Activated CD4-positive, alpha-beta T cell treated with anti-CD3 and anti-CD28 coated beads, Interleukin-2, amount 50 U/mL, for 48 hours (primary cell): ENCODE data around the gene TTLL11.

Source experiments
- DNase-seq, 2 experiments: peaks; one replicate each; pipeline ENCODE4 v3.0.0-alpha.2; 2020

Gene TTLL11

DNA sequence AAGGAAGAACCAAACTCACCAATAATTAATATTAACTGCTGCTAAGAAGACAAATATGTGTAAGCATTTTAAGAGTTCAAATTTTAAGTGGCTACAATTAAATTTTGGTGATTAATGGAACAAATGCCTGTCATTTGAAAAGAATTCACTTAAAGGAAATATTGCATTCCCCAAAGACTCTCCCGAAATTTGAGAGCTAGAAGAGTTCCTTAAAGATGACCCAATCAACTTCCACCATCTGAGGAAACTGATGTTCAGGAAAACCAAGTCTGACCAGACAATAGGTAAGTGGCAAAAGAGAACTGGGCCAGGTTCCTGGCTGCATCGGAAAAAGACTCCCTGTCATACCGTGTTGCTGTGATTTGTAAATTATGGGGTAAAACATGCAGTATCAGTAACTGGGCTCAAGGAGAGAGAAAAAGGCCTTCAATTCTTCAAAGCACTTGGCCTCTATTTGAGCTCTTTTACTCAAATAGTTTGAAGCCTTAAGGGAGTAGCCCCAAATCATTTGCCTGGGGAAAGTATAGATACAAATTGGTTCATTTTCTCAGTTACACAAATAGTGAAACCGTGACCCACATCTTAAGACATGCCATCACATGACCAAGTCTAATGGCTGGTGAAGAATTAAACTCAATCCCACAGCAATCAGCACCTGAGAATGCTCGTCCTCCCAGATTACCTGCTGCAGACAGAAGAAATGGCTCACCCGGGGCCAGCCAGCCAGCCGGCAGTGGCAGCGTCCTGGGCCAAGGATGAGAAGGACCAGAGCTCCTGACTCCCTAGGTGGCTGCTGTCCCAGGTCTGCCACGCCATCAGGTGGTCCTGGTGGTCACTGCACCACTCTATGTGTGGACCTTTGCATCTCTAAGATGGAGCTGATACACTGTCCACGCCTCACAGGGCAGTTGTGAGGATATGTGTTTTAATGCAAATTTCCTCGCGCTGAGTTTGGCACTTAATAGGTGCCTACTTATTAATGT is 162.9 kb downstream of the TTLL11 start:
- no peak for DNase-seq

DNA sequence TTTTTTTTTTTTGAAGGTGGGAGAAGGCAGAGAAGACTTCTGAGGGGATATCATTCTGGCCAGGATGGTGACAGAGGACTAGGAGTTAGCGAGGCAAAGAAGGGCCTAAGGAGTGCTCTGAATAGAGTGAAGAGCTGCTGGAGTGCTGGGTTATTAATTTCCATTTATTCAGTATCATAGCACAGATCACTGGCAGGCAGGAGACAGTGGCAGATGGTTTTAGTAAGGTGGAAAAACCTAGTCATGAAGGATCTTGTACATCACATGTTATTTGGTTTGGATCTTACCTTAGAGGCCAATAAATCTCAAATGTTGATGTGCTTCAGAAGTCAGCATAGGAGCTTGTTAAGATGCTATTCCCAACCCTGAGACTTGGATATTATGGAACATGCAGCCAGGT is 165.5 kb downstream of the TTLL11 start:
- DNase-seq: no peak

DNA sequence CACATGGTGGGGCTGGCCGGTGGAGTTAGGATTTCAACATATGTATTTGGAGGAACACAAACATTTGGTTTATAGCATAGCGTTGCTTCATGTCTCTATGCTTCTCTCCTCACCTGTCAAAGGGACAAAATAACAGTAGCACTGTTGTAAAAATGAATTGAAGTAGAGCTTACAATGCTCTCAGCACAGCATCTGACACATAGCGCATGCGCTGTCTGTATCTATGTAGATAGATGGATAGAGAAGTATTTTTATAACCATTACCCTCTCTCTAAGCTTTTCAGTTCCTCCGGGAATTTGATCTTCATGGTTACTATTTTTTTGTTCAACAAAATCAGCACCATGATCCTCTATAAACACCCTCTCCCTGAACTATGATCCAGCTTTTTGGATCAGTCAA is 166.0 kb downstream of the TTLL11 start:
- no peak for DNase-seq

DNA sequence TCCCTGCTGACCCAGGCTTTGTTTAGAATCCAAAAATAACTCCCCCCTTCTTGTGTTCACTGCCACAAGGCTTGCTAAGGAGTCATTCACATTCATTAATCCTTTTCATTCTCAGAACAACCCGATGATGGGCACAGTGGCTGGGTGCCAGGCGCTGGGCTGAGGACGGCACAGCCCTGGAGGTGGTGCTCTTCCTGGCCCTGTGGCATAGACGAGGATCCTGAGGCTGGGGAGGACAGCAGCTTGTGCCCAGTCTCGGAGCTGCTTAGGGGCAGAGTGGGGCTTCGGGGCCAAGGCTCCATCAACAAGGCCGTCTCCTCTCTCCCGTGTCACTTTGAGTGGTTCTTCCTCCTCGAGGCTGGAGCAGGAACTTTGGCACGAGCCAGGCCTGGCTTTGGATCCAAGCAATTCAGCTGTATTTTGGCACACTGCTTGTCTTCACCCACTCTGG is 166.7 kb downstream of the TTLL11 start:
- DNase-seq: no peak

DNA sequence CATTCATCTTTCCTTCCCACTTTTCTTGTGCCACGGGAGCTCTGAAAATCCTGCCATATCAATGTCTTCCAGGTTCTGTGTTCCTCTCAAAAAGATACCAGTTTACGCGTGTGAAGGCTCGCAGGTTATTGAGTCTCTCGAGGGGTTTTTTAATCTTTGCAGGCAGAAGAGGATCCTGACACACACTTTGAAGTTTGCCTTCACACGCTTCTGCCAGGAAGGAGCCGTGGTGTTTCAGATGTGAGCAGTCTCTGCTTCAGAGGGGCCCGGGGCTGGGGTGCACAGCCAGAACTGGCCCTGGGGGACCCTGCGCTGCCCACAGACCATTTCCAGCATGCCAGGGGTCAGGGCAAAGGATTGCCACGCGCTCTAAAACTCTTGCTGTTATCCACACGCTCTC is 167.2 kb downstream of the TTLL11 start:
- DNase-seq: no peak

DNA sequence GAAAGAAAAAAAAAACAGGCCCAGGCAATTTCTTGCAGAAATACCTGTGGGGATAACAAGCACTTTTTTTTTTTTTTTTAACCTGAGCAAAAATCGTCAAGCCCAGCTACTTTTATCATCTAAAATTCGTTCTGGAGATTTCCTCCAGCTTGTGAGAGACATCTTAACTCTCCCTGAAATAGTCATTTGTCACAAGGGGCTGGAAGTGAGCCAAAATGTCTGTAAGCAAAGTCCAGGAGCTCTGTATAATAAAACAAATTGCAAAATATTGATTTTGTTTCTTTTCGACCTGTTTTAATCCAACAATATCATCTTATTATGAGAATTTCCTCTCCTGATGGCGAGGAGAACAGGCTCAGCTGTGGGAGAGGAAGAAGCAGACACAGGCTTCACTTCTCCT is 168.4 kb downstream of the TTLL11 start:
- DNase-seq: no peak

DNA sequence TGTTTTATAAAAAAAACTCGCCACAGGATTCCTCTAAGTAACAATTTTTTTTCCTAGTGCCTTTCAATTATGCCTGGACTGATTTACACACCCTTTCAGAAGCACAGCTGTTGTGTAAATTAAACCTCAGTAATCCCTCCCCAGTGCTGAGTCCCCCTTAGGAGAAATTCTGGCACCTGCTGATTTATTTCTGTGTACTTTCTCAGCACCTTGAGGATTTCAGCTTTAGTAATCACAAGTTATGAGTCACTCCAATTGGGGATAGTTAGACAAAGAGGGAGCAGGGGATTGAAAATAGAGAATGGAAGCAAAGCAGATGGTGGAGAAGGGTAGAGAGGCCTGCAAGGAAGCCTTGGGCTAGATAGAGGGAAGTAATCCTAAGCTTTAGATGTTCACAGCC is 171.7 kb downstream of the TTLL11 start:
- no peak for DNase-seq

DNA sequence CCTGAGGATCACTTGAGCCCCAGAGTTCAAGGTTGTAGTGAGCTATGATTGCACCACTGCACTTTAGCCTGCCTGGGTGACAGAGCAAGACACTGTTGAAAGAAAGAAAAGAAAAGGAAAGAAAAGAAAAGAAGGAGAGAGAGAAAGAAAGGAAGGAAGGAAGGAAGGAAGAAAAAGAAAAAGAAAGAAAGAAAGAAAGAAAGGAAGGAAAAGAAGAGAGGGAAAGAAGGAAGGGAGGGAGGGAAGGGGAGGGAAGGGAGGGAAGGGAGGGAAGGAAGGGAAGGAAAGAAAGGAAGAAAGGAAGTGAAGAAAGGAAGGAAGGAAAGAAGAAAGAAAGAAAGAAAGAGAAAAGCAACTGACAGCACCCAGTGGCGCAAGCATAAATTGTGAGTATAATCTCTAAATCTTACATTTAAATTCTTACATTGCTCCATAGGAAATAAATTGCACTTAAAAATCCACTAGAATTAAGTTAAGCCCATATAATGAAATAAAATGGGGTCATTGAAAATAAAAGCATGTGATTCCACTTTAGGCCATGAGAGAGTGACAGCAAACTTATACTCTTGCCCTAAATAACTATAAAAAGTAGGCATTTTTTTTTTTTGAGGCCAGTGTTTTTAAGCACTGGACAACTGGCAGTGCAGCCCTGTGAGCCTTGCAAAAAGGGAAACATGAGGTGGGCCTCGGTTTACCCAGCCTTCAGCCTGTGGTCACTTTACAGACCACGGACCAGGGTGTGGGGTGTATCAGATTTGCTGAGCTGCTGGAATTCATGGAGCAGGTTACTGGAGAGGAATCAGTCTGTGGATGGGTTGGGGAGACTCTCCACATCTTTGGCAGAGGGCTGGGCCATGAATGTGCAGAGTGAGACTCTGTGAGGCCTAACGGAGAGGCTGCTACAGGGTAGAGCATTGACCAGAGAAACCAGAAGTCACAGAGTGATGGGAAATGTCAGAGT is 175.5 kb downstream of the TTLL11 start:
- DNase-seq: no peak

DNA sequence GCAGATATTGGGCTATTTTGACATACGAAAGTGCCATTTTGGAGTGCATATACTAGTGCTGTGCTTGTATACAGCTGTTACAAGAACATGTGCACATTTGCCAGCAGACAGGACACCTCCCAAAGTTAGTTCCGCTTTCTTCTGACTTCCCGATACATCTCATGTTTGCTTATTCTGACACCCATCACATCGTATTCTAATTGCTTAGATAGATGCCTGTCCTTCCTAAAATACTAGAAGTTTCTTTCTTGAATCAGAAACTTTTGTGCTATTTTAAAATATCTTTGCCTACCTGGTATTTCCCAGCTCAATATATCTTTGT is 177.8 kb downstream of the TTLL11 start:
- DNase-seq: no peak

DNA sequence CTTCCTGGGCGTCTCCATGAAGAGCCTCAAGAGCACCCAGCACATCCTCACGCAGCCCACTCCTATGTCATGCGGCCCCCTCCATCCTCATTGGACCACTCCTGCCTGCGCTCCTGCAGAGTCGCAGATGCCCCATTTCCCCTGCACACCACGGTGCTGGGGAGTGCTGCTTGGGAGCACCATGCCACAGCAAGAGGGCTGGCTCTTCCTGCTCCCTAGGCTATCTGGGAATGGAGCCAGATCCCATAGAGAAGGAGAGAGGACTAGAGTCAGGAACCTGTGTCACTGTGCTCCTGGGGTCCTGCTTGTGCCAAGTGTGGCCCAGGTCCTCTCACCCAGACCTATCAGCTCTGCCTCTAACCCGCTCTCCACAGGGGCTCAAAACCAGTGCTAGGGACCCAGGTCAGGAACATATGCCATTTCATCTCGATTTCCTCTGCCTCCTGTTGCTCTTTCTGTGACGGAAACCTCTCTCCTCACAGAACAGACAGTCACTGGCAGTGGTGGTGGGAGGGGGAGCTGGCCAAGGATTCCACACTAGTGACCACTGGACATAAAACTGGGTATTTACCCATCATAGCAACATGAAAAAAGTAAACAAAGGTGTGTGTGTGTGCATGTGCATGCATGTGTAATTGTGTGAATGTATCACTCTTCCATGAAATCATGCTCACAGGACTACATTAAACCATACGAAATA is 178.4 kb downstream of the TTLL11 start:
- no peak for DNase-seq

DNA sequence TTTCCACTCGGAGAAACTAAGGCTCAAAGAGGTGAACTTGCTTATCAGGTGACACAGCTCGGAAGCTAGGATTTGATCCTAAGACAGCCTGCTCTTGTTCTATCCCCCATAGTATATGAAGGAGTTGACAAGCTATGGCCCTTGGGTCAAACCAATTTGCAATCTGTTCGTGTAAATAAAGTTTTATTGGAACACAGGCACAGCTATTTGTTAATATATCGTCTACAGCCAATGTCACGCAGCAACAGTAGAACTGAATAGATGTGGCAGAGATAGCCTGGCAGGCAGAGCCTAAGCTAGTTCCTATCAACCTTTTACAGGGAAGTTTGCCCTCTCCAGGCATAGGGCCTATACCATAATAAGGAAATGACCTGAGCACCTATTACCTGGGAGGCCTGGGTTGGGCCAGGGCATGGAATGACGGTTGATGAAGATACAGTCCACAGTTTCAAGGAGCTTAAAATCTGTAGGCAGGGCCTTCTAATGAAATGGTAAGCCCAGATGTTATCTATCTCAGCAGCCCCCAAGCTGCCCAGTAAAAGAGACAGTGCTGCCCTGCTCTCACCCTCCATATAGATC is 179.0 kb downstream of the TTLL11 start:
- DNase-seq: no peak

DNA sequence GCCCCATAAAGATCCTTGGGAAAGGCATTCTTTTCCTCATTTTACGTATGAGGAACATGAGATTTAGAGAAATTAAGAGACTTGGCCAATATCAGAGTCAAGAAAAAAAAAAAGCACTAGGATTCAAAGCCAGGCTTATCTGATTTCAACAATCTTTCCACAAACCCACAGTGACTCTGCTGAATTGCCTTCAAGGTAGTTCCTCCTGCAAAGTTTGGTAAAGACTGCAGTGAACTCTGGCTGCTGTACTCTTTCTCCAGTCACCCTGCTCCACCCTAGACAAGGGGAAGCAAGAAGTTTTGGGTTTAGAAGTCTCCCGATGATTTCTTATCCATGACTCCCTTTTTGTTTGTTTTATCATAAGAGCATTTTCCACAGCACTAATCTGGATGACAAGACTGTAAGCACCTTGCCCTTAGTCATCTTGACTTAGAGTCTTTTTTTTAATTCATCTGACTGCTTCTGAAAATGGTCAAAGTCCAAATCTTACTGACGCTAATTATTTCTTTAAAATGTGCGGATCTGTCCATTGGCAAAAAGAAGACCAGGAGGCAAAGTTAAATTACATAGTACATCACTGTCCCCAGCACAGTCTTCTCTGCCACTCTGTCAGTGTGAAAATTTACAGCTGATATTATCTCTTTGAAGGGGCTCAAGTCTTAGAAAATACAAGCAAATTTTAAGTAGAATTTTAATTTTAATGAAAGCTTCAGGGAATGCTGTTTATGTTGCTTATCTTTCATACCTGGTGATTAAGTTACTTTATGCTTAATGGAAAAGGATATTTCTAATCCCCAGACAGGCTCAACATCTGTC is 180.1 kb downstream of the TTLL11 start:
- no peak for DNase-seq

DNA sequence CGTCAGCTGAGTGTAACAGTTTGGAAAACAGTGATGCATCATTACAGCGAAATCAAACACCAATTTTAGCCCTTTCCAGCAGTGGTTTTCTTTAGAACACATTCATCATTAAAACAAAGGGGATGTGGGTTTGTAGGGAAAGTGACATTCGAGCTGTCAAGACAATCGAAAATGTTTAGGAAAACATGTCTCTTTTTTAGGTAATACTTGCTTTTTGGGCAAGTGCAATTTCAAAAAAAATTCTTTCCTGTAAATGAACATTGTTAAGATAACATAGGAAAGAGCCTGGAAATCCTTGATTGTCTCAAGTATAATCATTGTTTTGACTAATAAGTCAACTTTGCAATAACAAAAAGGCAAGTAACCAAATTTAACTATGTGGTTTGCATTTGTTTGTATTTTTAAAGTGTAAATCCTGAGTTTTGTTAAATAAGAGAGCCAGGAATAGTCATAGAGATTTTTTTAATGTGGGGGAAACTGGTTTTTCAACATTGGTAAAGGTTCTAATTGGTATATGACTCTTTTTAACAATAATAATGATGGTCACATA is 182.5 kb downstream of the TTLL11 start:
- no peak for DNase-seq

DNA sequence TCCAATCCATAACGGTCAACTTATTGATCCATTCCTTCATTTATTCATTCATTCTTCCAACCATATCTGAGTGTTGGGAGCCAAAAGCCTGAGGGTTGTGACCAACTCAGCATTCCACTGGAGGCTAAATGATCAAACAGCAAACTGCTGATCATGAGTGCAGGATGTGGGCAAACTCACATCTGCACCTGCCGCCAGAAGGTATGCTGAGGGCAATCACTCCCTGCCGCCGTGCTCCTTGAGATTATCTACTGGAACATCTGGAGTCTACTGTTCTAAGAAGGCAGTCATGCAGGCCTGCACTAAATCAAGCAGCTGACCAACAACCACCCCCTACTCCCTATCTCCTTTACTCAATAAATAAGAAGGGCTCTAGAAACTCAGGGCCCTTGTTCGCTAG is 184.0 kb downstream of the TTLL11 start:
- no peak for DNase-seq

DNA sequence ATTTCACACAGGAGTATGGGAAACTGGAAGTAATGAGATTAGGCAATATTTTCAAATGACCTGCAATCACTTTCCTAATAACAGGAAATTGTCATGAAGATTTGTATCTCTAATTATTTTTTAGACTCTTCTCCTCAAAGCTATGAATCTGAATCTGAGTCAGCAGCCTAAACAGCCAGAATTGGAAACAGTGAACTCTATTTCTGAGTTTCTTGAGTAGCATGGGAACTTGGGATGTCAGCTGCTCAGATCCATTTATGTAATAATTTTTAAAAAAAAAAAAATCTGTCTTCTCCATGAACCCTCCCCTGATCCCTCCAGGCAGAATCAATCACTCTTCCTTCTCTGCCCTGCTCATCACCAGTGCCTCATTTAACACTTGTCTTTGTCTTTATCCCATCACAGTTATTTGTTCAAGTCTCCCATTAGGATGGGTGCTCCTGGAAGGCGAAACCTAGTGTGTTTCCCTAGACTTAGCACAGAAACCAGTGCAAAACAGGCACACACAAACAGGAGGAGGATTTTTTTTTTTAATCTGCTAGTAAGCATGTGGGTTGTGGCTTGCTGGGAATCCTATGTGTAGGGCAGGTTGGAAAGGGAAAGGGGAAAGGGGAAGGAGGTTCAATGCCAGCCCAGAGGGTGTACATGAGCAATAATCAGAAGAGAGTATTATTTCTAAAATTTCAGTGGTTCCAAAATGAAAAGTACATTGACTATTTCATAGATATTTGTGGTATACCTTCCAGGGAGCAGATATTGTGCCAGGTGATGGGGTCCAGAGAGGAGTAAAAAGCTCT is 186.8 kb downstream of the TTLL11 start:
- no peak for DNase-seq

DNA sequence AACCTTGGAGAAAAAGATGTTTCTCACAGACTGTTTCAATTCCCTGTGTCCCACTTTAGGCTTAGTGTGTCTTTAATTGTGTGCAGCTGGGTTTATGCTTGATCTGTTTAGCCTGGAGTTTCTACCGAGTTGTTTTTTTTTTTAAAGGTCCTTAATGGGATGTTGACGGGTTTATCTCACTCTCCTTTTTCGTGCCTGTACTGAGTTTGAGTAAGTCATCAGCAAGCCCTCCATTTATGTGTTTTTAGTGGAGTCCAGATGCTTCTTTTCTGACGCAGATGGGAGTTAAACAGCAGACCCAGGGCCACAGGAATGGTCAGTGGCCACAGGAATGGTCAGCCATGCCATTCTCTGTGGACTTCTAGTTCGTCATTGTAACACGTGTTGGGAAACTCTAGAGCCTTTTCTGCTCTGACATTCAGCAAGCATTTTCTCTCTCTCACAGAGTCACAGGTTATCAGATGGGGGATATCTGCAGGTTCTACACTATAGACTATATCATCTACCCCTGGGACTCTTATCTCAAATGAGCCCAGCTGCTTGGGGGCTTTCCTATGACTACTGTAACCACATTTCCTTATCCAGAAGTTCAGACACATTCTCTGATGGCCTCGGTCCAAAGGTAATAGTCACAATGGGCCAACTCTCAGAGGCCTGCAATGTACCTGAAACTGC is 190.5 kb downstream of the TTLL11 start:
- DNase-seq: no peak

DNA sequence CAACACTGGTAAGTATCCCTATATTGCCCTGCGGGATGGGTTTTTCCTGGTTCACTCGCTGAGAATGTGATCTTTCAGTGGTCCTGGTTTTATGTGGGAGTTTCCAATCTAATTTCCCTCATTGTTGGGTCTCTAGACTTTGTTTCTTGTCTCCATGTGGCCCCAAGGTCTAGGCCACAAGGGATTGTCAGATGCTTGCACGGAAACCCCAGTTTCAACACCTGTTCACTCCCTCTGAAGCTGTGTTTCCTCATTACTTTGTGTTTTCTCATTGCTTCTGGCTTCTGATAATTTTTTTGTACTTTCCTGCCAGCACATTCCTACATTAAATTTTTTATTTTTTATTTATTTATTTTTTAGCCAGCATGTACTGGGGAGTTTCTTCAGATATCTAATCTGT is 191.5 kb downstream of the TTLL11 start:
- no peak for DNase-seq

DNA sequence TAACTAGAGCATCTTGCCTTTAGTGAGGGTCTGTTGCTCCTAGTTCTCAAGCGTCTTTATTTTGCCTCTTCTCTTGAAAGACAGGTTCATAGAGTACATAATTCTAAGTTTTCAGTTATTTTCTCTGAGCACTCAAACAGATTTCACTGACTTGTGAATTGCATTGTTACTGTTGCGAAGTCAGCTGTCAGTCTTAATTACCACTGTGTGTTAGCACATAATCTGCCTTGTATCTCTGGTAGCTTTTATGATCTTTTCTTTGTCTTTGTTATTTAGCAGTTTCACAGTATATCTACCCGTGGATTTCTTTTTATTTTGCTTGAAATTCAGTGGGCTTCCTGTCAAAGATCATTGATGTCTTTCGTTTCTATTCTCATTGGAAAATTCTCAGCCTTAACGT is 192.9 kb downstream of the TTLL11 start:
- DNase-seq: no peak

DNA sequence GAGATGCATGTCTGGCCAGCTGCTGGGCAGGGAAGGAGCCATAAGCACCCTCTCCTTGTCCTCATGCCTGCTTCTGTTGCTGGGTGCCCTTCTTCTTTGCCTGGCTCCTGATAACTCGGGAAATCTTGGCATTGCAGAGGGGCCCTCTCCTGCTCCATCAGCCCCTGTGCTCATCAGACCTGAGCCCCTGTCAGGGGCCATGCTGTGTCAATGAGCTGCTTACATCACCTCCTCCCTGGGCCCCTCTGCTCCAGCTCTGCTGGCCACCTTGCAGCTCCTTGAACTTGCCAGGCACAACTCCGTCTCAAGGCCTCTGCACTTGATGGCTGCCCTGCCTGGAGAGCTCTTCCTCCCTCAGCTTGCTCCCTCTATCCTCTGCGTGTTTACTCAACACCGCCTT is 194.3 kb downstream of the TTLL11 start:
- no peak for DNase-seq

DNA sequence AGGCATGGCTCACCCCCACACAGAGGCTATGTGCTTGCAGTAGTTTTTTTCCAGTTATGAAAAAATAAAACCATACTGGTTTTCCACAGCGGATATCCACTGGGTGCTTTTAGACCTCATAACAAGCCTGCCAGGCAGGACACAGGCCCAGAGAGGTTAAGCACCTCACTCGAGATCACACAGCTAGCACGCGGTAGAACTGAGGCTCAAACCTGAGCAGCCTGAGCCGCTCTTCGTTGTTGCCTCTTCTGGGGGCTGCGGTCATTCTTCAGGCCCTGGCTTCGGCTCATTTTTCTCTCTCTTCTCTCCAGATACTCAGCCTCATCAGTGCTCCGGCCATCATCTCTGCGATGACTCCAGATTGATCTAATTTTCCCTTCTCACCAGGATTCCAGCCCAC is 196.0 kb downstream of the TTLL11 start:
- DNase-seq: no peak
